ENCODE measurements around the gene FAM184A. TPM values are rescaled to one million over a fixed set of nuclear protein-coding genes. Genes with fewer than 3 reads are reported as not detected.
"Not testable (repeated sequence)": the region's sequence is repeated elsewhere in the genome, so short reads cannot be mapped to it uniquely, and the experiment has no call there.

The FAM184A gene
- total RNA-seq, 1 donor from 2014 or later: 2.0 TPM

DNA sequence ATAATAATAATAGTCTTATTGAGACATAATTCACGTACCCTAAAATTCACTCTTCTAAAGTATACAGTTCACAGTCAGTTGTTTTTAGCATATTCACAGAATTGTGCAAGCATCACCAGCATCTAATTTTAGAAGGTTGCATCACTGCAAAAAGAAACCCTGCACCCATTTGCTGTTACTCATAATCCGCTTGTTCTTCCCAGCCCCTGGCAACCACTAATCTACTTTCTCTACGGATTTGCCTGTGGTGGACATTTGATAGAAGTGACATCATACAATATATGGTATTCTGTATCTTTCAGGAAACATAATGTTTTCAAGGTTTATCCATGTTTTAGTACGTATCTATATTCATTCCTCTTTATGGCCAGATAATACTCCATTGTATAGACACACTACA, 41.5 kb upstream of the FAM184A start:
- no peak overlapping the region for H3K4me3 ChIP-seq (ENCODE audit: insufficient read depth, low read depth, low read length)
- Mint-ChIP-seq H3K4me1 (ENCODE audit: low read depth, unreplicated experiment) (peaks cover 3% of the 10 kb centered on the region), H3K27me3 (ENCODE audit: low read depth, unreplicated experiment) (peaks cover 6% of the 10 kb centered on the region), H3K4me3 (ENCODE audit: unreplicated experiment) (no peak overlapping the region), H3K36me3 (ENCODE audit: low read depth, unreplicated experiment) (no peaks in the 10 kb centered on the region), H3K27ac (ENCODE audit: unreplicated experiment) (no peak overlapping the region), H3K9me3 (ENCODE audit: unreplicated experiment) (no peaks in the 10 kb centered on the region)
- H3K36me3 ChIP-seq (ENCODE audit: insufficient read depth, low read length): no peaks in the 10 kb centered on the region
- no peaks in the 10 kb centered on the region for H3K79me2 ChIP-seq (ENCODE audit: insufficient read depth, low read length)
- no peak for FAIRE-seq
- H3K27ac ChIP-seq (ENCODE audit: low read depth, low read length): no peak overlapping the region
- no peaks in the 10 kb centered on the region for H4K20me1 ChIP-seq (ENCODE audit: insufficient read depth, low read length)
- H3K27me3 ChIP-seq (ENCODE audit: insufficient read depth, low read length): no peaks in the 10 kb centered on the region
- no peak overlapping the region for H3K4me2 ChIP-seq (ENCODE audit: low read length)
- DNase-seq (ENCODE audit: low read depth): peak; percentile 70
- H2AFZ ChIP-seq (ENCODE audit: low read depth, low read length): no peak overlapping the region
- no peak for TF ChIP-seq EZH2 (IDR thresholded peaks at IDR 0.05; ENCODE audit: insufficient read depth, low read length)
- TF ChIP-seq, protein P1, sequence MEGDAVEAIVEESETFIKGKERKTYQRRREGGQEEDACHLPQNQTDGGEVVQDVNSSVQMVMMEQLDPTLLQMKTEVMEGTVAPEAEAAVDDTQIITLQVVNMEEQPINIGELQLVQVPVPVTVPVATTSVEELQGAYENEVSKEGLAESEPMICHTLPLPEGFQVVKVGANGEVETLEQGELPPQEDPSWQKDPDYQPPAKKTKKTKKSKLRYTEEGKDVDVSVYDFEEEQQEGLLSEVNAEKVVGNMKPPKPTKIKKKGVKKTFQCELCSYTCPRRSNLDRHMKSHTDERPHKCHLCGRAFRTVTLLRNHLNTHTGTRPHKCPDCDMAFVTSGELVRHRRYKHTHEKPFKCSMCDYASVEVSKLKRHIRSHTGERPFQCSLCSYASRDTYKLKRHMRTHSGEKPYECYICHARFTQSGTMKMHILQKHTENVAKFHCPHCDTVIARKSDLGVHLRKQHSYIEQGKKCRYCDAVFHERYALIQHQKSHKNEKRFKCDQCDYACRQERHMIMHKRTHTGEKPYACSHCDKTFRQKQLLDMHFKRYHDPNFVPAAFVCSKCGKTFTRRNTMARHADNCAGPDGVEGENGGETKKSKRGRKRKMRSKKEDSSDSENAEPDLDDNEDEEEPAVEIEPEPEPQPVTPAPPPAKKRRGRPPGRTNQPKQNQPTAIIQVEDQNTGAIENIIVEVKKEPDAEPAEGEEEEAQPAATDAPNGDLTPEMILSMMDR (IDR thresholded peaks at IDR 0.05; ENCODE audit: insufficient read depth, low read depth, low read length): no peak
- H3K9me3 ChIP-seq (ENCODE audit: insufficient read depth, low read depth, low read length): no peaks in the 10 kb centered on the region
- H3K9ac ChIP-seq (ENCODE audit: low read length): no peak overlapping the region
- no peaks in the 10 kb centered on the region for H3K4me1 ChIP-seq (ENCODE audit: insufficient read depth, low read length)

DNA sequence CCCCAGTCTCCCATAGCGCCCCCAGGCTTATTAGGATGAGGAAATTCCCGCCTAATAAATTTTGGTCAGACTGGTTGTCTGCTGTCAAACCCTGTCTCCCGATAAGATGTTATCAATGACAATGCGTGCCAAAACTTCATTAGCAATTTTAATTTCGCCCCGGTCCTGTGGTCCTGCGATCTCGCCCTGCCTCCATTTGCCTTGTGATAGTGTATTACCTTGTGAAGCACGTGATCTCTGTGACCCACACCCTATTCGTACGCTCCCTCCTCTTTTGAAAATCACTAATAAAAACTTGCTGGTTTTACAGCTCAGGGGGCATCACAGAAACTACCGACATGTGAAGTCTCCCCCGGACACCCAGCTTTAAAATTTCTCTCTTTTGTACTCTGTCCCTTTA, 40.6 kb upstream of the FAM184A start:
- H3K36me3 ChIP-seq (ENCODE audit: insufficient read depth, low read length); H3K9ac ChIP-seq (ENCODE audit: low read length); H3K27me3 ChIP-seq (ENCODE audit: insufficient read depth, low read length); H3K27ac Mint-ChIP-seq (ENCODE audit: unreplicated experiment); H2AFZ ChIP-seq (ENCODE audit: low read depth, low read length); H3K4me1 Mint-ChIP-seq (ENCODE audit: low read depth, unreplicated experiment); H3K27me3 Mint-ChIP-seq (ENCODE audit: low read depth, unreplicated experiment); H3K4me2 ChIP-seq (ENCODE audit: low read length); H3K4me3 ChIP-seq (ENCODE audit: insufficient read depth, low read depth, low read length); H3K79me2 ChIP-seq (ENCODE audit: insufficient read depth, low read length); H3K9me3 Mint-ChIP-seq (ENCODE audit: unreplicated experiment); FAIRE-seq; H3K4me1 ChIP-seq (ENCODE audit: insufficient read depth, low read length); H4K20me1 ChIP-seq (ENCODE audit: insufficient read depth, low read length); DNase-seq (ENCODE audit: low read depth); H3K4me3 Mint-ChIP-seq (ENCODE audit: unreplicated experiment); H3K36me3 Mint-ChIP-seq (ENCODE audit: low read depth, unreplicated experiment); H3K9me3 ChIP-seq (ENCODE audit: insufficient read depth, low read depth, low read length); H3K27ac ChIP-seq (ENCODE audit: low read depth, low read length): not testable (repeated sequence)

DNA sequence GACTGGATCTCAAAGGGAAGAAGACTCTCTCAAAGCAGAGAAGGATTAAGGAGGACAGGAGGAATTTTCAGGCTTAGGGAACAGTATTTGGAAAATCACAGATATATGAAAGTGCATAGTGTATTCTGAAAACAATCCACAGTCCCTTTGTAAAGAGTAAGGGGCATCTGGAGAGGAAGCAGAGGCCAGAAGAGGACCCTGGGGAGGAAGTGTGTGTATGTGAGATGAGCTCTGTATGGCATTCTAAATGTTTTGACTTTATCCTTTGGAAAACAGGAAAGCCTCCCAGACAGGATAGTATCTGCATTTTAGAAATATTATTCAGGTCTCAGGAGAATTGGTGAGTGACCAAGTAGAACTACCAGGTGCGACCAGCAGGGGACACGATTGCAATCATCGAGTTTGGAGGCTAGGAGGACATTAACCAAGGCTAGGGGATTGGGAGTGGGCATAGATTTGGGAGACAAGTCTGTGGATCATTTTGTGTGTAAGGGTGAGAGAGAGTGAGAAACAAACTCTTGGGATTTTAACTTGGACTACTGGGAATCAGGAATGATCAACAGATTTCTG, 38.3 kb upstream of the FAM184A start:
- Mint-ChIP-seq H3K36me3 (ENCODE audit: low read depth, unreplicated experiment) (no peaks in the 10 kb centered on the region), H3K4me3 (ENCODE audit: unreplicated experiment) (no peak overlapping the region), H3K27me3 (ENCODE audit: low read depth, unreplicated experiment) (peaks cover 6% of the 10 kb centered on the region), H3K4me1 (ENCODE audit: low read depth, unreplicated experiment) (peaks cover 3% of the 10 kb centered on the region), H3K9me3 (ENCODE audit: unreplicated experiment) (no peaks in the 10 kb centered on the region), H3K27ac (ENCODE audit: unreplicated experiment) (no peak overlapping the region)
- no peak overlapping the region for H3K4me2 ChIP-seq (ENCODE audit: low read length)
- H3K27ac ChIP-seq (ENCODE audit: low read depth, low read length): no peak overlapping the region
- H3K4me3 ChIP-seq (ENCODE audit: insufficient read depth, low read depth, low read length): no peak overlapping the region
- H3K9ac ChIP-seq (ENCODE audit: low read length): no peak overlapping the region
- H4K20me1 ChIP-seq (ENCODE audit: insufficient read depth, low read length): no peaks in the 10 kb centered on the region
- H3K9me3 ChIP-seq (ENCODE audit: insufficient read depth, low read depth, low read length): no peaks in the 10 kb centered on the region
- no peaks in the 10 kb centered on the region for H3K36me3 ChIP-seq (ENCODE audit: insufficient read depth, low read length)
- no peaks in the 10 kb centered on the region for H3K27me3 ChIP-seq (ENCODE audit: insufficient read depth, low read length)
- no peaks in the 10 kb centered on the region for H3K4me1 ChIP-seq (ENCODE audit: insufficient read depth, low read length)
- FAIRE-seq: no peak
- TF ChIP-seq, protein P1 (IDR thresholded peaks at IDR 0.05; ENCODE audit: insufficient read depth, low read depth, low read length): peak; percentile 31
- TF ChIP-seq EZH2 (IDR thresholded peaks at IDR 0.05; ENCODE audit: insufficient read depth, low read length): no peak
- DNase-seq (ENCODE audit: low read depth): no peak
- H3K79me2 ChIP-seq (ENCODE audit: insufficient read depth, low read length): no peaks in the 10 kb centered on the region
- H2AFZ ChIP-seq (ENCODE audit: low read depth, low read length): no peak overlapping the region

All from astrocyte (in vitro differentiated cells and primary cell).